ENCODE data around the gene INTS2. TPM values are rescaled to one million over a fixed set of nuclear protein-coding genes. Genes with fewer than 3 reads are reported as not detected.
"Not testable (repeated sequence)": the region's sequence is repeated elsewhere in the genome, so short reads cannot be mapped to it uniquely, and the experiment has no call there.

Gene INTS2
- total RNA-seq, 3 donors from 2014 or later (not counting 1 experiment from before 2014, with no cell fraction given), result 14.2 to 21.0 (median 14.6) TPM

DNA sequence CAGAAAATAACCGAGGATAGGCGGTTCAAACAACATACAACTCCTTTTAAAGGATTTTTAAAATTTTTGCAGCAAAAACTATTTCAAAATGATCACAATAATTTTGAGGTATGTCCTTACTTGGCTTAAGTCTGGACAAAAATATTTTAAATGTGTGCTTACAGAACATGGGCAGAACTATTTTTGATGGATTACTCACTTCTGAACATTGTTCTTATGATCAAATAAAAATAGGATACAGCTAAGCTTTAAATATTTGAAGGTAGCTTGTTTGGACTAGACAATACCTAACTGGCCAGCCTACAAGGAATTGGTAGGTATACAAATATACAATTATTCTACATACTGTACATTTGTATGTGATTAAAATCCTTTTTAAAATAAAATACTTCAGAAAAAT, 14.3 kb upstream of the INTS2 start:
- H3K4me3 ChIP-seq (ENCODE audit: low read length), result no peak overlapping the region
- TF ChIP-seq, protein P1, sequence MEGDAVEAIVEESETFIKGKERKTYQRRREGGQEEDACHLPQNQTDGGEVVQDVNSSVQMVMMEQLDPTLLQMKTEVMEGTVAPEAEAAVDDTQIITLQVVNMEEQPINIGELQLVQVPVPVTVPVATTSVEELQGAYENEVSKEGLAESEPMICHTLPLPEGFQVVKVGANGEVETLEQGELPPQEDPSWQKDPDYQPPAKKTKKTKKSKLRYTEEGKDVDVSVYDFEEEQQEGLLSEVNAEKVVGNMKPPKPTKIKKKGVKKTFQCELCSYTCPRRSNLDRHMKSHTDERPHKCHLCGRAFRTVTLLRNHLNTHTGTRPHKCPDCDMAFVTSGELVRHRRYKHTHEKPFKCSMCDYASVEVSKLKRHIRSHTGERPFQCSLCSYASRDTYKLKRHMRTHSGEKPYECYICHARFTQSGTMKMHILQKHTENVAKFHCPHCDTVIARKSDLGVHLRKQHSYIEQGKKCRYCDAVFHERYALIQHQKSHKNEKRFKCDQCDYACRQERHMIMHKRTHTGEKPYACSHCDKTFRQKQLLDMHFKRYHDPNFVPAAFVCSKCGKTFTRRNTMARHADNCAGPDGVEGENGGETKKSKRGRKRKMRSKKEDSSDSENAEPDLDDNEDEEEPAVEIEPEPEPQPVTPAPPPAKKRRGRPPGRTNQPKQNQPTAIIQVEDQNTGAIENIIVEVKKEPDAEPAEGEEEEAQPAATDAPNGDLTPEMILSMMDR (IDR thresholded peaks at IDR 0.05), result no peak
- no peak for DNase-seq
- Mint-ChIP-seq H3K36me3 (peaks cover 16% of the 10 kb centered on the region), H3K4me1 (no peaks in the 10 kb centered on the region), H3K9me3 (no peaks in the 10 kb centered on the region), H3K27ac (no peak overlapping the region), H3K4me3 (no peak overlapping the region), H3K27me3 (ENCODE audit: low read depth in 2 of 2) (no peaks in the 10 kb centered on the region)
- H3K27ac ChIP-seq (ENCODE audit: low read length), result no peak overlapping the region
- H3K9me3 ChIP-seq (ENCODE audit: control insufficient read depth, insufficient read depth, low read length), result no peaks in the 10 kb centered on the region
- intact Hi-C loops (cut with micrococcal nuclease), result no loop called here
- no CpG with 5 or more reads among the region's 2 CpGs for WGBS (ENCODE audit: insufficient coverage)
- H3K4me1 ChIP-seq (ENCODE audit: control insufficient read depth, insufficient read depth, low read length), result no peaks in the 10 kb centered on the region
- H3K36me3 ChIP-seq (ENCODE audit: control insufficient read depth, insufficient read depth, low read length), result peaks cover 39% of the 10 kb centered on the region
- no peaks in the 10 kb centered on the region for H3K27me3 ChIP-seq (ENCODE audit: control insufficient read depth, insufficient read depth, low read length)
- no peak for ATAC-seq

GRCh38 chr17:61928101-61928436, 287 bp upstream of the INTS2 start:
- TF ChIP-seq, protein P1 (IDR thresholded peaks at IDR 0.05), result no peak
- WGBS (ENCODE audit: insufficient coverage), result 50% methylated on average over 4 of the region's 4 CpGs
- Mint-ChIP-seq H3K36me3 (no peaks in the 10 kb centered on the region), H3K9me3 (no peaks in the 10 kb centered on the region), H3K4me3 (peak overlapping the region; percentile 91), H3K27me3 (ENCODE audit: low read depth in 2 of 2) (no peaks in the 10 kb centered on the region), H3K27ac (peak overlapping the region; percentile 93 to 98), H3K4me1 (peaks cover 19 to 23% of the 10 kb centered on the region in 2 donors)
- Histone ChIP-seq H3K27me3 (ENCODE audit: control insufficient read depth, insufficient read depth, low read length) (no peaks in the 10 kb centered on the region), H3K4me1 (ENCODE audit: control insufficient read depth, insufficient read depth, low read length) (peaks cover 14% of the 10 kb centered on the region), H3K9me3 (ENCODE audit: control insufficient read depth, insufficient read depth, low read length) (no peaks in the 10 kb centered on the region), H3K36me3 (ENCODE audit: control insufficient read depth, insufficient read depth, low read length) (peaks cover 5% of the 10 kb centered on the region), H3K4me3 (ENCODE audit: low read length) (peak overlapping the region; percentile 93), H3K27ac (ENCODE audit: low read length) (peak overlapping the region; percentile 85)
- DNase-seq, result no peak
- no peak for ATAC-seq
- intact Hi-C loops (cut with micrococcal nuclease), result loop anchor here (1.0 kb wide), 2 partner anchors 65 to 137 kb away; partner anchors contain the start of genes BRIP1 and MED13

GRCh38 chr17:61926826-61927207, 965 bp downstream of the INTS2 start:
- peaks cover 5% of the 10 kb centered on the region for H3K36me3 ChIP-seq (ENCODE audit: control insufficient read depth, insufficient read depth, low read length)
- Mint-ChIP-seq H3K36me3 (no peaks in the 10 kb centered on the region), H3K9me3 (no peaks in the 10 kb centered on the region), H3K27ac (peak overlapping the region; percentile 93 to 98), H3K4me1 (peaks cover 19 to 23% of the 10 kb centered on the region in 2 donors), H3K4me3 (peak overlapping the region; percentile 91), H3K27me3 (ENCODE audit: low read depth in 2 of 2) (no peaks in the 10 kb centered on the region)
- 21% methylated on average over 4 of the region's 4 CpGs for WGBS (ENCODE audit: insufficient coverage)
- no peak for DNase-seq
- H3K27ac ChIP-seq (ENCODE audit: low read length), result peak overlapping the region; percentile 85
- H3K4me3 ChIP-seq (ENCODE audit: low read length), result peak overlapping the region; percentile 93
- TF ChIP-seq, protein P1 (IDR thresholded peaks at IDR 0.05), result no peak
- no peak for ATAC-seq
- no peaks in the 10 kb centered on the region for H3K27me3 ChIP-seq (ENCODE audit: control insufficient read depth, insufficient read depth, low read length)
- peaks cover 14% of the 10 kb centered on the region for H3K4me1 ChIP-seq (ENCODE audit: control insufficient read depth, insufficient read depth, low read length)
- no peaks in the 10 kb centered on the region for H3K9me3 ChIP-seq (ENCODE audit: control insufficient read depth, insufficient read depth, low read length)
- intact Hi-C loops (cut with micrococcal nuclease), result no loop called here

- H3K4me3 Mint-ChIP-seq; H3K4me3 ChIP-seq (ENCODE audit: low read length); H3K27ac Mint-ChIP-seq; H3K27me3 ChIP-seq (ENCODE audit: control insufficient read depth, insufficient read depth, low read length); H3K4me1 ChIP-seq (ENCODE audit: control insufficient read depth, insufficient read depth, low read length); H3K27ac ChIP-seq (ENCODE audit: low read length); H3K27me3 Mint-ChIP-seq (ENCODE audit: low read depth in 2 of 2); DNase-seq; H3K9me3 Mint-ChIP-seq; intact Hi-C loops (cut with micrococcal nuclease); ATAC-seq; H3K9me3 ChIP-seq (ENCODE audit: control insufficient read depth, insufficient read depth, low read length); H3K4me1 Mint-ChIP-seq; H3K36me3 Mint-ChIP-seq: not testable (repeated sequence)
- peaks cover 35% of the 10 kb centered on the region for H3K36me3 ChIP-seq (ENCODE audit: control insufficient read depth, insufficient read depth, low read length)
- WGBS (ENCODE audit: insufficient coverage), result 95% methylated on average over 13 of the region's 15 CpGs
Observed at GRCh38 chr17:61915162-61915561, 12.6 kb downstream of the INTS2 start.
